ENCODE data around the gene ATP8B4. TPM values are rescaled to one million over a fixed set of nuclear protein-coding genes. Genes with fewer than 3 reads are reported as not detected.

ATP8B4 gene
- total and polyA plus RNA-seq, 4 donors = 1.9 to 19.7 (median 12.4) TPM

GRCh38 chr15:49926740-49927139 is 192.3 kb downstream of the ATP8B4 start:
- Histone ChIP-seq H3K4me1 (ENCODE audit: control insufficient read depth in 4 of 4, insufficient read depth in 4 of 4, low read length in 3 of 4) (peaks cover 0 to 10% (median 5%) of the 10 kb centered on the region in 4 donors), H3K9ac (ENCODE audit: low read depth in 1 of 2, low read length in 2 of 2) (no peak overlapping the region), H3K9me3 (ENCODE audit: control insufficient read depth in 4 of 4, low read length in 3 of 4) (no peaks in the 10 kb centered on the region), H3K27me3 (ENCODE audit: control insufficient read depth in 4 of 4, insufficient read depth in 4 of 4, low read length in 3 of 4) (no peaks in the 10 kb centered on the region), H3K27ac (ENCODE audit: low read depth in 1 of 2, low read length in 2 of 2) (no peak overlapping the region), H3K4me3 (ENCODE audit: low read depth in 1 of 3, low read length in 3 of 3) (no peak overlapping the region), H3K36me3 (ENCODE audit: control insufficient read depth in 4 of 4, insufficient read depth in 3 of 4, low read depth in 1 of 4, low read length in 3 of 4) (no peaks in the 10 kb centered on the region)
- DNase-seq (ENCODE audit: low spot score) = no peak
- 63% methylated on average over 3 of the region's 3 CpGs for WGBS
- TF ChIP-seq NR2F2 (IDR thresholded peaks at IDR 0.05) (no peak), ZBTB33 (IDR thresholded peaks at IDR 0.05) (no peak), MAX (IDR thresholded peaks at IDR 0.05) (no peak), HNF4A (conservative IDR thresholded peaks at IDR 0.05) (no peak), SP1 (IDR thresholded peaks at IDR 0.05) (no peak), FOXA1 (IDR thresholded peaks at IDR 0.05) (no peak), JUND (IDR thresholded peaks at IDR 0.05) (no peak), RXRA (IDR thresholded peaks at IDR 0.05) (no peak), GABPA (IDR thresholded peaks at IDR 0.05 in 1 of 2, conservative IDR thresholded peaks at IDR 0.05 in 1 of 2) (no peak), TAF1 (conservative IDR thresholded peaks at IDR 0.05) (no peak), HNF4G (IDR thresholded peaks at IDR 0.05) (no peak), YY1 (IDR thresholded peaks at IDR 0.05) (no peak), EGR1 (IDR thresholded peaks at IDR 0.05; ENCODE audit: low read depth in 2 of 2) (no peak), REST (IDR thresholded peaks at IDR 0.05) (no peak), FOXA2 (IDR thresholded peaks at IDR 0.05) (no peak)

GRCh38 chr15:49923671-49924070 is 195.4 kb downstream of the ATP8B4 start:
- WGBS = 98% methylated on average over 2 of the region's 2 CpGs
- DNase-seq (ENCODE audit: low spot score) = no peak
- no peak overlapping the region for H3K9ac ChIP-seq (ENCODE audit: low read depth in 1 of 2, low read length in 2 of 2)
- H3K27ac ChIP-seq (ENCODE audit: low read depth in 1 of 2, low read length in 2 of 2) = no peak overlapping the region
- TF ChIP-seq ZBTB33 (IDR thresholded peaks at IDR 0.05) (no peak), SP1 (IDR thresholded peaks at IDR 0.05) (no peak)
- peaks cover 0 to 10% (median 5%) of the 10 kb centered on the region in 4 donors for H3K4me1 ChIP-seq (ENCODE audit: control insufficient read depth in 4 of 4, insufficient read depth in 4 of 4, low read length in 3 of 4)
- H3K27me3 ChIP-seq (ENCODE audit: control insufficient read depth in 4 of 4, insufficient read depth in 4 of 4, low read length in 3 of 4) = no peaks in the 10 kb centered on the region
- H3K4me3 ChIP-seq (ENCODE audit: low read depth in 1 of 3, low read length in 3 of 3) = no peak overlapping the region
- no peaks in the 10 kb centered on the region for H3K36me3 ChIP-seq (ENCODE audit: control insufficient read depth in 4 of 4, insufficient read depth in 3 of 4, low read depth in 1 of 4, low read length in 3 of 4)
- H3K9me3 ChIP-seq (ENCODE audit: control insufficient read depth in 4 of 4, low read length in 3 of 4) = no peaks in the 10 kb centered on the region

All from liver (tissue), 9 donors.